DND-41 (cell line): Measurements from ENCODE around the gene CPXM1.

ENCODE experiments used
- CTCF ChIP-seq: IDR thresholded peaks from 2 replicates; pipeline ENCODE4 v1.5.1; 2012; ENCODE audit warnings: borderline replicate concordance, low read length, moderate library complexity, mild to moderate bottlenecking; ENCODE audit not compliant: poor library complexity, severe bottlenecking; ENCODE audit errors: extremely low read depth
- EZH2 ChIP-seq: IDR thresholded peaks from 3 replicates; pipeline ENCODE4 v1.6.1; 2012; ENCODE audit warnings: borderline replicate concordance, low read depth, mild to moderate bottlenecking, moderate library complexity, low read length, inconsistent platforms; ENCODE audit not compliant: severe bottlenecking

GRCh38 chr20:2775139-2775538 lies 25.3 kb downstream of the CPXM1 start:
- TF ChIP-seq EZH2: no peak
- no peak for TF ChIP-seq CTCF
